Sigmoid colon (tissue), 4 donors: Measurements from ENCODE around the gene GOLPH3.

Experiments
- CTCF ChIP-seq, 4 experiments: fragments of 450-650 bp in 3 of 4; fragments of 200-600 bp in 1 of 4; IDR thresholded peaks; one replicate each; pipeline ENCODE4 v1.5.1; 2016 to 2019; ENCODE audit warnings: antibody characterized with exemption in 4 of 4, mild to moderate bottlenecking in 3 of 4, moderate library complexity in 2 of 4
- EP300 ChIP-seq, 4 donors: sonication (generic); formaldehyde crosslinking; IDR thresholded peaks; one replicate each; pipeline ENCODE4 v1.6.1; 2017; ENCODE audit warnings: antibody characterized with exemption in 4 of 4
- POLR2A ChIP-seq, 2 donors: fragments of 450-650 bp; IDR thresholded peaks; one replicate each; pipeline ENCODE4 v1.6.1; 2016; ENCODE audit warnings: antibody characterized with exemption in 2 of 2, mild to moderate bottlenecking in 2 of 2, moderate library complexity in 2 of 2
- POLR2AphosphoS5 ChIP-seq, 4 donors: sonication (generic); formaldehyde crosslinking; IDR thresholded peaks; one replicate each; pipeline ENCODE4 v1.6.1; 2017; ENCODE audit warnings: antibody characterized with exemption in 4 of 4

- no peak for TF ChIP-seq CTCF (IDR thresholded peaks at IDR 0.05)
- no peak for TF ChIP-seq POLR2A (IDR thresholded peaks at IDR 0.05)
- TF ChIP-seq POLR2AphosphoS5 (IDR thresholded peaks at IDR 0.05), result peak; percentile 56 to 82 (median 74)
- TF ChIP-seq EP300 (IDR thresholded peaks at IDR 0.05), result peak; percentile 77 to 96 (median 84)
Observed at GRCh38 chr5:32193591-32193990, 19.5 kb upstream of the GOLPH3 start.
